Stimulated activated CD4-positive, alpha-beta T cell treated with anti-CD3 and anti-CD28 coated beads, Interleukin-2, amount 100 ng/mL, for 48 hours (primary cell): ENCODE data around the gene NKPD1.
"Not testable (repeated sequence)": the region's sequence is repeated elsewhere in the genome, so short reads cannot be mapped to it uniquely, and the experiment has no call there.

Source experiments
- DNase-seq, 2 donors: peaks; one replicate each; pipeline ENCODE4 v3.0.0-alpha.2; 2020

The NKPD1 gene

DNA sequence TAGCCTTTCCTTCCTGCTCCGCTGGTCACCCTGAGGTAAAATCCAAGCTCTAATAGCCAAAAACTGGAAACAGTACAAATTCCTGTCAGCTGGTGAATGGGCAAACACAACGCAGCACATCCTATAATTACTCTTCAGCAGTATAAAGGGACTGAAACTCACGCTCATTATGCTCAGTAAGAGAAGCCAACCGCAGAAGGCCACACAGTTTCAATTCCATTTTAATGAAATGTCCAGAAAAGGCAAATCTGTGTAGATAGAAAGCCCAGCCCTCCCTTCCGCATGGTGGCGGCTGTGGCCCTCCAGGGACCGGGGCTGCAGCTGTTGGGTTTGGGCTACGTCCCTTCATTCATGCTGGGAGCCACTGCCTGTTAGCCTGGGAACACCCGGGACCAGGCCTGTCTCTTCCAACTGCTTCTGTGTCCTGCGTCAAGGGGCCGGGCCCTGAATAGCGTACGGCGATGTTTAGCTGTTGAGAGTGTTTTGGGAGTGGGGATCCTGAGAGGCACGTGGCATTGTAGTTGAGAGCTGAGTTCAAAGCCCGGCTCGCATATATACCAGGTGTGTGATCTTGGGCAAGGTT lies 23.5 kb downstream of the NKPD1 start:
- no peak for DNase-seq

DNA sequence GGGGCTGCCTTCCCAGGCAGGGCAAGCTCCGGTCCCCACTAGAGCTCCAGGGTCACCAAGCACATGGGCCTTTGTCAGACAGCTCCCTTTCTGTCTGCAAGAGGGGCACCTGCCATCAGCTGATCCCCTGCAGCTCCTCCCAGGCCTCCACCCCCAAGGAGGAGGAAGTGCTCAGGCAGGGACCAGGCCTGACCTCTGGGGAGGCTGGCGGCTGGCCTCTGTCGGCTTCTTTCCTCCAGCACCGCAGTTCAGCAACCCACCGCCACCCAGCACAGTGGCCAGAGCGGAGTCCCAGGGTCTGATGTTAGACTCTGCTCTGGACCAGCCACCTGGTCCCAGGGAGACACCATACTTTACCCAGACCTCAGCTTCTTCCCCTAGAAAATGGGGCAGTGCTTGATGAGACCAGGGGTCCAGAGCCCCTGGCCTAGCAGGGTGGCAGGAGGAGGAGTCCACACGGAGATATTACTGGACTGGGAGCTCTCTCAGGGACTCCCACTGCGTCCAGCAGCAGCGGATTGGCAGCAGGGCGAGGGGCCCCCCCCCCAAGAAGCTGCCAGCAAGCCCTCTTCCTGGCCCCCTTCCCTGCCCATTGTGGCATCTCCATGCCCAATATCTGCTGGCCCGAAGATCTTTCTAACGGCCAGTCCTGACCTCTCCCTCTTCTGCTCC lies 24.1 kb downstream of the NKPD1 start:
- no peak for DNase-seq

DNA sequence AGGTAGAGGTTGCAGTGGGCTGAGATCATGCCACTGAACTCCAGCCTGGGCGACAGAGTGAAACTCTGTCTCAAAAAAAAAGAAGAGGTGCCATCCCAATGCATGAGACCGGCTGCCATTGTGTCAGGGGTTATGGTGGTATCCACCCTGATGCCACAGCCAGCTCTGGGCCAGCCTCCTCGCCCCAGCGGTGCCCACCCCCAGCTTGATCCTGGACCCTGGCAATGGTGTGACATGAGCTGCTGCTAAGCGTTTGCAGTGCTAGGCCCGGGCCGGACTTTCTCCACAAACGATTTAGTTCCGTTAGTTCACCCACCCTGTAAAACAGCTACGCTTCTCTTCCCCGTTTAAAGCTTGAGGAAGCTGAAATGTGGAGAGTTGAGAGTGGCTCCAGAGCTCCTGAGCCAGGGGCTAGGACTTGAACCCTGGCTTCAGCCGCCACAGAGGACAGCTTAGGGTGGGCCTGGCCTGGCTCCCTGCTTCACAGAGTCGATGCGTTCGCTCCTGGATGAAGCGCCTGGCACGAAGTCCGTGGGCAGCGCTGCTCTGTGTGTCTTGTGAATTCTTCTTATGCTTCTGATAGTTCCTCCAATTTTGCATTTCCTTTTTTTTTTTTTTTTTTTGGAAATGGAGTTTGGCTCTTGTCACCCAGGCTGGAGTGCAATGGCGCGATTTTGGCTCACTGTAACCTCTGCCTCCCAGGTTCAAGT lies 25.5 kb downstream of the NKPD1 start:
- DNase-seq, result no peak

DNA sequence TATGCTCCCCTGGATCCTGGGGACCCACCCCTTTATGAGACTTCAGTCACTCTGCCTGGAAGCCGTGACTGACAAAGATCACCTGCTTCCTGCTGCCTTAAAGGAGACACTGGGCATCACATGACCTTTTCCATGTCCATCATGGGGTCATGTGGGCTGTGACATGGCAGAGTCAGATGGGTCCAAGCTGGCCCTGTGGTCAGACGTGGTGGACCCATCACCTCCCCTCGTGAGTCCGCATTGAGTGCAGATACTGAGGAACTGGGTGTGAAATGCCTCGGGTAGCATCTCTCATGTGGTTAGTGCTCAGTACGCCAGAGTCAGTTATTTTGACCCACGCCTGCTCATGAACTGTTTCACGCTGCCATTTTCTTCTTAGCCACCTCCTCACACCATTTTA lies 27.1 kb downstream of the NKPD1 start:
- no peak for DNase-seq

DNA sequence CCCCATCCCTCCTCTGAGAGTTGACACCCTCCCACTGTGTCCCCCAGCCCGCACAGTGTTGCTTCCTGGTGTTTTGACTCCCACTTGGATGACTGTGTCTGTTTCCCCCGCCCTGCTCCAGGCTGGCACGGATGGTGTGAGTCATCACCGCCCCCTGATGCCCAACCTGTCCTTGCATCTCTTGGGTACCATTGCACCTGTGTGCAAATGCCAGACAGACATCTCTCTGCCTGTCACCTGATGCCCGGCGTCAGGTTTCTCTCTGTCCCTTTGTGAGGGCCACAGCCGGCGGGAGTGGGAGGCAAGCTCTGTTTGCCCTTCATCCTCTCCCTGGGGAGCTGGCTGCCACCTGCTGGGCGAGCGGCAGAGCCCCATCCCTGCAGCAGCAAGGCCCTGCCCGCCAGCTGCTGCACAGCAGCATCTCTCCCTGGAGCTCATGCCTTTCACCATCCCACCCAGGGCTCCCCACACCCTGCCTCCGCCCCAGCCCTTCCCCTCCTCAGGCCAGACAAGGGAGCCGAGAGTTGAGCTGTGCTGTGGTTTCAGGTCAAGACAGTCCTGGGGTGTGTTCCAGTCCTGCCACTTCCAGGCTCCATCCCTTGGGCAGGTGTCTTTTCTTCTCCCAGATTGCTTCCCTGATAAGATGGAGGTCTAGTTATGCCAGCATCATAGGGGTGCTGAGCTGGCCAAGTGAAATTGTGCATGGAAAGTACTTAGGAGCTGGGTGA lies 29.7 kb downstream of the NKPD1 start:
- no peak for DNase-seq

DNA sequence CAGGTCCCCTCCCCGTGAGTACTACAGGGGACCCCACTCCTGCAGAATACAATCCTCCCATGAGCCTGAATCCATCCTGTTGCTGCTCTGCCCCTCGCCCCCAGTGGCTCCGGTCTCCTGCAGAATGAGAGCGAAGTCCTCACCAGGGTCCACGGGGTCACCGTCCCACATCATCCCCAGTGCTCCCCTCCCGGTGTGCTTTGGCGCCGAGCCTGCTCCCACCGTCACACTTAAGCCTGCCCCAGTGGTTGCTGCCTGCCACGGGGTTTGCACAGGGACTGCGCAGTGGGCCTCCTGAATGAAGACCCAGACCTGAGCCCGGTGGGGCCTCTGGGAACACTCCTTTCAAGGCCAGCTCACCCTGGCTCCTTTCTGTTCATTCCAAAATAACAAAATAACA lies 30.5 kb downstream of the NKPD1 start:
- DNase-seq, result no peak

DNA sequence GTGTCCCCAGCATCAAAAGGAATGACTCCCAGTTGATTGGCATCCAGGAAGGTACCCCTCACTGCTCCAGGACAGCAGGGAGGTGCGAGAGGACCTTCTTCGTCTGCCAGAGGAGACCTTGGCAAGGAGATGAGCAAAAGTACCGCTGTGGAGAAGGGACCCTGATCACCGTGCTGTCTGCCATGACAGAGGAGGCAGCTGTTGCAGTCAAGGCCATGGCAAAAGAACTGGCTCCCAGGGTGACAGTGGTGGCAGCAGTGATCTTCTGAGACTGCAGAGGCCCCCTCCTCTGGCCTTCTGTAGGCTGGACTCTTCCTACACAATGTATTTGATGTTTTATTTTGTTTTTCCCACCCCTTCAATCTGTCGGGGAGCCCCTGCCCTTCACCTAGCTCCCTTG lies 32.0 kb downstream of the NKPD1 start:
- no peak for DNase-seq

DNA sequence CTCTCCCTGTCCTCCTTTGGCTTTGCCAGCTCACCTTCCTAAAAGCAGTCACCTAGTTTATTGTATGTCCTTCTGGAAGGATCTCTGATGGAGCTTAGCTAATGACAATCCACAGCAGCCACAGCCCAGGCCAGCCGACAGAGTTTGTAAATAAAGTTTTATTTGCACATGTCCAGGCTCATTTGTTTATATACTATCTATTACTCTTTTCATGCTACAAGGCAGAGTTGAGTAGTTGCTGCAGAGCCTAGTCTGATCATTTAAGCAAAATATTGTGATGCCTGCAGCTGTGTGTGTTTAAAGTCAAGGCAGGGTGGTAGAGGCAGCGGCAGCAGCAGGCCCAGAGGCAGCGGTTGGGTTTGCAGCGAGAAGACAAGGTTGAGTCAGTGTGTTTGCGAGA lies 32.6 kb downstream of the NKPD1 start:
- no peak for DNase-seq

DNA sequence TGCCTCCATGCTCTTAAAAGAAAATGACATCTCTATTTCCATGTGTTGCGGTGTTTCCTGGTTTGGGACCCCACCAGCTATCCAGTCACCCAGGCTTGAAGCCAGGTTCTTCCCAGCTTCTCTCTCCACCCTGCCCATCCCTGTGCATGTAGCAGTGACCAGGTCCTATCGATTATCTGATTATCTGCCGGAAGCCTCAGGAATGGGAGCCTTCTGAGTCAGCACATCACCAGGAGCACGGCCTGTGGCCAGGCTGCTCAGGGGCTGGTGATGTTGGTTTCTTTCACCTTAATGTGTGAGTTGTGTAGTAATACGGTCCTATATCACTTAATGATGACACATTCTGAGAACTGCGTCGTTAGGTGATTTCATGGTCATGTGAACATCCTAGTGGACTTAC lies 34.1 kb downstream of the NKPD1 start:
- DNase-seq, result no peak

DNA sequence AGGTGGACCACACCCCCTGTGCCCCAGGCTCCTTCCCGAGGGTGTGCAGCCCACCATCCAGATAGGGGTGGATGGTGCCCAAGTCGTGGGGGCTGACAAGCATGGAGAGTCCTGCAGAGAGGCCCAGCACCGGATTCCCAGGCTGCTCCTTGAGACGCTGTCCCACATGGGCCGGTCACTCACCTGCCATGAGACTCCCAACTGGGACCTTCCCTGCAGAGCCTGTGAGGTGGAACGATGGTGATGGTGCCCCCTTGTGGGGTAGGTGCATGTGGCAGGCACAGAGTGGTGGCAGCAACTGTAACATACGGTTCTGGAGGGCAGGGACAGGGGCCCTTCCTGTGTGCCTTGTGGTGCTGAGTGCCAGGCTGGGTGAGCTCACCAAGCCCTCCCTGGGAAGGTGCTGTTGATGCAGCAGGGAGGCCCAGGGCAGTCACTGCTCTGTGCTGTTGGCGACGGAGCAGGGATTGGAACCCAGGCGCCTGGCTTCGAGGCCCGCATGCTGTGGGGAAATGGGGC lies 34.7 kb downstream of the NKPD1 start:
- peak; percentile 70 to 71 for DNase-seq

DNA sequence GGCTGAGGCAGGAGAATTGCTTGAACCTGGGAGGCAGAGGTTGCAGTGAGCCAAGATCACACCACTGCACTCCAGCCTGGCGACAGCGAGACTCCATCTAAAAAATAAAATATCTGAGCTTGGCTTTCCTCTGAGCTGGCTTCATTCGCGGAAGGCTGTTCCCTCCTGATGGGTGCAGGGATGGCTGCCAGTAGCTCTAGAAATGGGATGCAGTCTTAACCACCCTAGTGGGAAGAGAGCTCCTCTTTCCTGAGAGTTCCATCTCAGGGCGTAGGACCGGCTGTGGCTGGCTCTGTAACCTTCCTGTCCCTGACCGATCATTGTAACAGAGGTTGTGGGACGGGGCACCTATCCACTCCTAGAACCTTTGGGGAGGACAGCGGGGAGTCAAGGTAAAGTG lies 35.4 kb downstream of the NKPD1 start:
- DNase-seq, result no peak

DNA sequence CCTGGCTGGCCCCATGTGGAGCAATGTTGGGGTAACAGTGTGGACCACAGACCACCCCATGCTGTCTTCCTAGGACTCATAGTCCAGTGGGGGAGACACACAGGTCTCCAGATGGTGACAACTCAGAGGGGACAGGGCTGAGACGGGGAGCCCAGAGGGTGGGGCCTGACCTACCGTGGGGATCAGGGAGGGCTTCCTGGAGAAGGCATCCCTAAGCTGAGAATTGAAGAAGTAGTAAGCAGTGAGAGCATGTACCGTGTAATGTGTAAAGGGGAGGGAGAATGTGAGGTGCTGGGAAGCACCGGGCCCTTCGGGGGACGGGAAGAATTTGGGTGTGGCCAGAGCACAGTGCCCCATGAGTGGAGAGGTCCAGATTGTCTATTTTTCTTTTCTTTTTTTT lies 36.8 kb downstream of the NKPD1 start:
- DNase-seq, result no peak

DNA sequence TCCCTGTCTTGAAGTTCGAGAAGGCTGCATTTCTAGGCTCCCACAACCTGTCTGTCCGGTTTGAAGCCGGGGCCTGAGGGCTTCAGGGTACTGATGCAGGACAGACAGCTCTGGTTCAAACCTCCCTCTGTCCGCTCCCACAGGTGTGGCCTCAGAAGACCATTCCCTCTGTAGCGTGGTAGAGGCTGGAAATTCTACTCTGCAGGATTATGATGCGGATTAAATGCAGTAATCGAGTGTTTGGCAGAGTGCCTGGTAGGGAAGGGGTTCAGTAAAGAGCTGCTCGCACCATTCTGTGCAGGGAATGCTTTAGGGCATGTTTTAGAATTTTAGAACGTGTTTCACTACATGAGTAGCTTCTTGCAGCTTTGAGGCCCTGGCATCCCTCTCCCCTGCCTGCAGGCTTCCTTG lies 37.3 kb downstream of the NKPD1 start:
- DNase-seq, result no peak

DNA sequence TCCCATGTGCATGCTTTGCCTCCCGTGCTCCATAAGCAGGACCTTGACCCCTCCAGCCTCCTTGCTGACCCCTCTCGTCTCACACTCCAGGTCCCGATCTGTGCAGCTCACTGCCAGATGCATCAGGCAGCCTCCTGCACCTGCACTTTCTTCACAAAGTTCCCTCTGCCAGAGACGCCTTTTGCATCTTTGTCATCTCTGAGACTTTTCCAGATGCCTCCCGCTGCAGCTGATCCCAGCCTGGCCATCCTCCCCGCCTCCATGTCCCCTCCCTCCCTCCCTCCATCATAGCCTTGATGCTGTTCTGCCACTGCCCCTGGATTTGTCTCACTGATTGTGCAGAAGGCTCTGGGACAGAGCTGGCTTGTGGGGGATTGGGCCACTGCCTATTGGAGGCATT lies 38.0 kb downstream of the NKPD1 start:
- DNase-seq, result no peak

DNA sequence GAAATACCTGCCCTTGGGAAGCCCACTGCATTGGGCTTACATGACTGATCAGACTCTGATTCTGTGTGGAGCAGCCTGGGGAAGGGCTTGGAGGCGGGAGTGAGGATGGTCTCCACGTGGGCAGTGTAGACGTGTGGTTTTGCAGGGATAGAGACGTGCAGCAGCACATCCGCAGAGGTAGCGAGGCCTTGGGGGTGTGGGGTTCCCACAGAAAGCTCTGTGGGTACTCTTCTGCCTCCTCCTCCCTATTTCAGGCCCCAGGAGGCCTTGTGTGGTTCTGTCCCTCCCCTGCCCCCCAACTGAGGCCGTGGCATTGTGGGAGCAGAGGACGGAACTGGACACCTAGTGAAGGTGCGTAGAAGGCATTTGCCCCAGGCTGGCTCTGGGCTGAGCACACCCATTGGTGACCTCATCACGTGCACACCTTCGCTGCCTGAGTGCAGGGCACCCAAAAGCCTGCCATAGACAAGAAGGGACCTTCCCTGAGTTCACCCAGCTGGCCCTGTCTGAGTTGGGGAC lies 38.9 kb downstream of the NKPD1 start:
- no peak for DNase-seq

DNA sequence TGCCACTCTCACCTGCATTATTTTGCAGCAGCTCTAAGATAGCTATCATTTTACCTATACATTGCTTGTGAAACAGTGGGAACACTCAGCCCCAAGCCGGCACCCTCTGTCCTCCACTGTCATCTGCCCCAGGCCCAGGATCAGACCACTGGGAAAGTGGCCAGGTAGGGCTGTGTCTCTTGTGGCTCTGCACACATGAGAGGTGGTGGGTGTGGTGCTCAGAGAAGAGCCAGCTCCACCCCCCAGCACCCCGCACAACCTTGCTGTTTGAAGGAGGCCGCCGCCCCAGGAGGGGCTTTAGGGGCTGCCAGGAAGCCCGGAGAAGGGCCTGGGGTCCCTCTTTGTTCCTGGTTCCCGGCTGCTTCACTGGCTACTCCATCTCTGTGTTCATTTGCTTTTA lies 41.2 kb downstream of the NKPD1 start:
- DNase-seq, result no peak

DNA sequence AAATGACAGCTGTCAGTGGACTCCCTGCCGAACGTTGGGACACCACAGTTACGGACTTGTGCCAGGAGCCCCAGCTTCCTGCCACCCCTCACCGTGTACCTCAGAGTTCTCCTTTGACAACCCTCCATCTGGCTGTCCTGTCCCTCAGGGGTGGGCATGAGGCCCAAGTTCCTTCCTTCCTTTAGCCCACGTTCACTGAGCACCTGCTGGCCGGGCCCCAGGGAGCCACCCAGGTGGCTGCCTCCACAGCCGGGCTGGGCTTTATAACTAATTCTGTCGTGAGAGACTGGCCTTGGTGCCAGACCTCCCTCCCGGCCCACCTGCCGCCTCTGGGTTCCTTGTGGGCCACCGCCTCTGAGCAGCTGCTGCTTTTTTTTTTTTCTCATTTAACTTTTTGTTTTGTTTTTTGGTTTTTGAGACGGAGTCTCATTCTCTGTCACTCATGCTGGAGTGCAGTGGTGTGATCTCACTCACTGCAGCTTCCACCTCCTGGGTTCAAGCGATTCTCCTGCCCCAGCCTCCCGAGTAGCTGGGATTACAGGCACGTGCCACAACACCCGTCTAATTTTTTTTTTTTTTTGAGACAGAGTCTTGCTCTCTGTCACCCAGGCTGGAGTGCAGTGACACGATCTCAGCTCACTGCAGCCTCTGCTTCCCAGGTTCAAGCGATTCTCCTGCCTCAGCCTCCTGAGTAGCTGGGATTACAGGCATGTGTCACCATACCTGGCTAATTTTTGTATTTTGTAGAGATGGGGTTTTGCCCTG lies 42.0 kb downstream of the NKPD1 start:
- not testable (repeated sequence) for DNase-seq

DNA sequence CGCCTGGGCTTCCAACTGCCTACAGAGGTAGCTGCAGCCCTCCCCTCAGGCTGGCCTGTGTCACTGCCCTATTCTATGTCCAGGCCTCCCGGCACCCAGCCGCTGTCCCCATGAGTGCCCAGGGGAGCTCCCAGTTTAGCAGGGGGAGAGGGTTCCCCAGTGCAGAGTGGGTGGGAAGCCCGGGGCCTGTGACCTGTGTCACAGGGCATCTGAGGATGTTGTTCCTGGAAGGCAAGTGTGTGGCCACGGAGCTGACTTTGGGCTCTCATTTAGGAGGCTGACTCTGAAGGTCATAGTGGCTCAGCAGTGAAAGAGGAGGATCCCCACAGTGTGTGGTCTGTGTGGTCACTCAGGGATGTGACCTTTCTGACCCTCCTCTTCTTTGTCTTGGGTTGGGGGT lies 42.7 kb downstream of the NKPD1 start:
- DNase-seq, result no peak

DNA sequence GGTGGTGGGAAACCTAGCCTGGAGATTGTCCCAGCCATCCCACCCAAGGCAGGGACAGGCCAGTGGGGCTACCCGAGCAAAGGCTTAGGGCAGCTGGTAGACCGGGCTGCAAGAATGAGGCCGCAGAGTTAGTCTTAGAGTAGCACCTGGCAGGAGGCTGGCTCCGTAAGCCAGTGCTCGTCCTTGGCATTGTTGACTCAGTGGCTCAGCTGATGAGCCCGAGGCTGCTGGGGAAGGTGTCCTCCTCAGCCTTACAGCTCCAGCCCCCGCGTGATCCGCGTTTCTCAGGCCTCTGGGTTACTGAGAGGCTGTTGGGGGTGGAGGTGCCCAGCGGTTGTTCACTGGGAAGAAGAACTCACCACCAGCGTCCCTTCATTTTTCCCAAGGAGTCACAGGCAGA lies 43.1 kb downstream of the NKPD1 start:
- DNase-seq, result no peak

DNA sequence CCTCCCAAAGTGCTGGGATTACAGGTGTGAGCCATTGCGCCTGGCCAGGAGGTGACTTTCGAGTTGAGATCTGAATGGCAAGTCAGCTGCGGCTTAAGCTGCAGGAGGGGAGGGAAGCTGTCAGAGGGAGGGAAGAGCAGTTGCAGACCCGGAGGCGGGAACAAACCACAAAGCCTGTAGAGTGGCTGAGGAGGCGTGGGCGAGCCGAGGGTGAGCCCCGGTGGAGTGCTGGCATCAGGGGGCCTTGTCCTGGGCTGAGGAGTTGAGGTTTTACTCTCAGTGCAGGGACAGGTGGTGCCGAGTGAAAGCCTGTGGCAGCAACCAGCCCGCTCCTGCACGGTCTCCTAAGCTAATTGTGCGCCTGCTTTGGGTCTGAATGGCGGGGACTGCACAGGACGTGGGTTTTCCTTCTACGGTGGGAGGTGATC lies 43.6 kb downstream of the NKPD1 start:
- DNase-seq, result peak; percentile 50 to 66

DNA sequence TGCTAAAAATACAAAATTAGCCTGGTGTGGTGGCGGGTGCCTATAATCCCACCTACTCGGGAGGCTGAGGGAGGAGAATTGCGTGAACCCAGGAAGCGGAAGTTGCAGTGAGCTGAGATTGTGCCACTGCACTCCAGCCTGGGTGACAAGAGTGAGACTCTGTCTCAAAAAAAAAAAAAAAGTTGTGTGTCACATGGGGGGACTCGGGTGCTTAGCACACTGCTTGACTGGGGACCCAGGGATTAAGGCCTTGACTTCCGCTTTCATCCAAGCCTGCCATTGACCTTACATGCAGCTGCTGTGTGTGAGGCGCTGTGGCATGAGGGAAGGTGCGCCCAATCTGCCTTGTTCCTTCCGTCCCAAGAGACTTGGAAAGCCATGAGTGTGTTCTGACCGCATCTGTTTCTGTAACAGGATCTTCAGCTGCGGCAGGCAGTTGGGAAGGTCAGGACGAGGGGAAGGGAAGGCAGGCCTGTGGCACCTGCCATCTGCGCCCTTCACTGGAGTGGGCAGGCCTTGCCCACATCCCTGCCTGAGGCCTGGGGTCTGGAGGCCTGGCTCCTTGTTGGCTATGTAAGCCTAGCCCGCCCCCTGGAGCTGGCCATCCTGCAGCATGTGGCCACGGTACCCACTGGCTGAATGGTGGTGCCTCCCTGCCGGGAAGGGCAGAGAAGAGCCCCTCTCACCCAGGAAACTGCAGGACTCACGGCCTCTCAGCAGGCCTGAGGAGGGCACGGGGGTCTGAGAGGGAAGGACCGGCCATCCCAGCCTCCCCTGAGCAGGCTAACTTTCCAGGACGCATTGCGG lies 44.8 kb downstream of the NKPD1 start:
- no peak for DNase-seq

DNA sequence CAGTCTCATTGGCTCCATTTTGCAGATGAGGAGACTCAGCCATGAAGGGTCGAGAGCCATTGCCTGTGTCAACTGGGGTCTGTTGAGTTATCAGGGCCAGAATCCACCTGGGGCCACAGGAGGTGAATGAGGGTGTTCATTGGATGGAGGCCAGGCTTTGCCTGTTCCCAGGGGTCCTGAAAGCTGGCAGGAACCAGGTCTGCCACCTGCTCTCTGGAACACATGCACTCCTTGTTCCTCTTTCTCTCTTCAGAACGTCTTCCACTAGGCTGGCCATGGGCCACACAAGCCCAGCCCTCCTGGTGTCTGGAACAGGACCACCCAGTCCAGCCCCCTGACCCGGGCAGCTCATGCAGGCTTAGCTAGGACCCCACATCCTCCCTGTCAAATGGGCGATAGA lies 46.7 kb downstream of the NKPD1 start:
- DNase-seq, result no peak
